ENCODE measurements around the gene ZBTB20. TPM values are rescaled to one million over a fixed set of nuclear protein-coding genes. Genes with fewer than 3 reads are reported as not detected.

Gene ZBTB20
- total RNA-seq, 4 donors from 2014 or later = 46.1 to 102 (median 81.9) TPM

DNA sequence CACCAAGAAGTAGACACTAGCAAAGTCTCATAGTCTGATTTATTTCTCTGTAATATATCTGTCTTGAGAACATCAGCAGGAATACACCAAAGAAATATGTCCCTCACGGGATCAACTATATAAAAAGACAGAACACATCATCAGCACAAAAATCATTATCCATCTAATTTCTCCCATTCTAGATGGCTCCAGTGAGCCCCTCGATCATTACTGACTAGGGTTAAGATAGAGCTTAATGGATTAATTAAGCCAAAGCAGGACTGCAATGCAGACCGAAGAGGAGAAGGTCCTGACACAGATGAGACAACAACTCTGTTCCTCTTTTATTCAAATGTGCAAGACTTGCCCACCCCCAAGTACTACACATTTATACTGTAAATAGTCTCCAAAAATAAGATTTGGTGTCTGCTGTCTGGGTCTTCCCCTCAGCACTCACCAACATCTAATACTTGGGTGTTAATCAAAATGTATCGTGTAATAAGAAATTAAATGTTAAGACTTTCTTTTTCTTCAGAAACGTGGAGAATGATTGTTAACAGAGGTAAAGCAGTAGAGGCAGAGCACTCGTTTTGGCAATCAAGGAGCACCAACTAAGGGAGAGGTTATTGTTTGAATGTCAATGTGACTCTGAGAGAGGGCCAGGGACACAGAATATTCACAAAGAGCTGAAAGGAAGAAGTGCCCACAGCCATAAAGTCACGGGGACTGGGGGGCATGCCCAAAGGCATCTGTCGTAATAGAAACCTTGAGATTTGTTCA lies 719.6 kb downstream of the ZBTB20 start:
- TF ChIP-seq, protein P1, sequence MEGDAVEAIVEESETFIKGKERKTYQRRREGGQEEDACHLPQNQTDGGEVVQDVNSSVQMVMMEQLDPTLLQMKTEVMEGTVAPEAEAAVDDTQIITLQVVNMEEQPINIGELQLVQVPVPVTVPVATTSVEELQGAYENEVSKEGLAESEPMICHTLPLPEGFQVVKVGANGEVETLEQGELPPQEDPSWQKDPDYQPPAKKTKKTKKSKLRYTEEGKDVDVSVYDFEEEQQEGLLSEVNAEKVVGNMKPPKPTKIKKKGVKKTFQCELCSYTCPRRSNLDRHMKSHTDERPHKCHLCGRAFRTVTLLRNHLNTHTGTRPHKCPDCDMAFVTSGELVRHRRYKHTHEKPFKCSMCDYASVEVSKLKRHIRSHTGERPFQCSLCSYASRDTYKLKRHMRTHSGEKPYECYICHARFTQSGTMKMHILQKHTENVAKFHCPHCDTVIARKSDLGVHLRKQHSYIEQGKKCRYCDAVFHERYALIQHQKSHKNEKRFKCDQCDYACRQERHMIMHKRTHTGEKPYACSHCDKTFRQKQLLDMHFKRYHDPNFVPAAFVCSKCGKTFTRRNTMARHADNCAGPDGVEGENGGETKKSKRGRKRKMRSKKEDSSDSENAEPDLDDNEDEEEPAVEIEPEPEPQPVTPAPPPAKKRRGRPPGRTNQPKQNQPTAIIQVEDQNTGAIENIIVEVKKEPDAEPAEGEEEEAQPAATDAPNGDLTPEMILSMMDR (IDR thresholded peaks at IDR 0.05) = no peak
- no peak for DNase-seq (ENCODE audit: low spot score)
- no peak for ATAC-seq (ENCODE audit: low FRiP score)

DNA sequence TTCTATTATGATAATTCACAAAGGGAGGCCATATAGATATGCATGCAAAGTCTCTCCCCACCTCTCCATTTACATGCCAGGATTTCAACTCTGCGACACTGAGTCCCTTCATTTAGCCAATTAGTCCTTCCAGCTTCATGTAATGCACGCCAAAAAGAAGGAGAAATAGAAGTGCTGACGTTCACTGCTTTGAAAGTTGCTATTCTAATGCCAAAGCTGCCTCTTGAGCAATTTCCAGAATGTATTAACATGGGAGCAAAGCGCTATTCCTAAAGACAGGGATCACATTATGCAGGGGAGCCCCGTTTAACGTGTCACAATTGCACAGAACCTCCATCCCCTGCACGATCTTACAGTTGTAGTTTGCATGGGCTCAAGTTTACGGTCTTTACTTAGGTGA lies 722.8 kb downstream of the ZBTB20 start:
- ATAC-seq (ENCODE audit: low FRiP score) = no peak
- DNase-seq (ENCODE audit: low spot score) = no peak
- TF ChIP-seq, protein P1 (IDR thresholded peaks at IDR 0.05) = no peak

DNA sequence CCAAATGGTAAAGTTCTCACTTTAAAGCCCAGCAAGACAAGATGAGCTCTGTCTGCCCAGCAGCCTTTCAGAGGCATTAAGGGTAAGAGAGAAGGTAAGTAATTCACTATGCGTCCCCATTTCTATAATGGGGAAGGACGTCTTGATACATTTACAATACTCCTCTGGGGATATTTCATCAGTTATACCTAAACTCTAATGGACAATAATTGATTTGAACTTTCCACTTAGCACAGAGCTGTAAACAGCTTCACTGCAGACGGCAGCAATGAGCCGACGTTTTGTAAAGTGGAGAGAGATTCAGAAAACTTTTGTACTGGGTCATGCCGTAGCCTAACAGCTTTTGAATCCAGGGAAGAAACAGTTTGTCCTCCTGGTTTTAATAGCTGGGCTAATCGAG lies 725.9 kb downstream of the ZBTB20 start:
- TF ChIP-seq, protein P1 (IDR thresholded peaks at IDR 0.05) = no peak
- DNase-seq (ENCODE audit: low spot score) (no peak), ATAC-seq (ENCODE audit: low FRiP score) (no peak)

DNA sequence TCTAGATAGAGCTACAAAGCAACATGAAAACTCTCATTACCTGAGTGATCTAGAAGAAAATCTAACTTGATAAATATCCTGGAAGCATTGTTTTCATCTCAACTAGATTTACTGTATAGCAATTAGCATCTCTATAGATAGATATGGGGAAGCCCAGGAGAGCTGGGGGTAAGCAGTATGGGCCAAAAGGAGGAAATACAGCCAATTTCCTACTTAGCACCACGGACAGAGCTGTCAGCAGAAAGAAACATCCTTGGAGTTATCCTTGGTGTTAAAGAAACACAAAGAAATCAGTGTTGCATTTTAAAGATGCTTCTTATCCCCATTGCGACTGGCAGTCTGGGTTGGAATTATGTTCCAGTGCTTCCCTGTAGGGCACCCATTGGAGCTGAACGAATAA lies 727.0 kb downstream of the ZBTB20 start:
- DNase-seq (ENCODE audit: low spot score) (no peak), ATAC-seq (ENCODE audit: low FRiP score) (no peak)
- TF ChIP-seq, protein P1 (IDR thresholded peaks at IDR 0.05) = no peak

DNA sequence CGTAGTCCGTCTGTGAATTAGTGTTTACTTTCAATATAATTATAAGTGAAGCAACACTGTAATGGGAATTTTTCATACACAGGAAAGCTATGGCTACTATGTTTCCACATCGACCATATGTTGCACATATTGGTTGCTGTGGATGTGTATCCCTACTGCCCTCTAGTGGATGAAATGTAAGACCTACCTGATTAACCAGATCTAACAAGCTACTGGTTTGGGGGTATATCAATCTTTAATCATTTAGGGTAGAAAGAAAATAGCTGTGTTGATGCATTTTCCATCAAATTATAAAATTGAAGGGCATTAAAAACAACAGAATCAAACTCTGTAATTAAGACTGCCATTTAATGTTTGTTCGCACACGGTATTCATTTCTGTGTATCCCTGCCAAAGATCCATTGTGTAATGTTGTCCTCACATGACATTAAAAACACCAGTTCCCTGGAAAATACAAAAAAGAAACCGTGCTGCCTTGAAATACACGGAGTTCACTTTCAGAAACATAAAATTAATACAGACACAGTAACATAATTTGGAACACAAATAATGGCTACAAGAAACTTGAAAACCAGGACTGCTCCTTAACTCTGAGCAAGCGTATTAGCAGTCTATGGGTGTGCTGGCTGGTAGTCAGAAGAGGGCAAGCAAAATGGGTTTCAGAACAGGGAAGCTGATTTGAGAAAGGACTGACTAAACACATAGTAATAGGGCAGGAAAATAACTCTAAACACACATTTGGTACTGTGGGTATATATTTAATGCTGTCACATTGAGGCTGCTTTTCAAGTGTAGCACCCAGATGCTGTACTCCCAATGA lies 728.2 kb downstream of the ZBTB20 start:
- TF ChIP-seq, protein P1 (IDR thresholded peaks at IDR 0.05) = peak in 2 of 3 donors; percentile 16 to 44
- DNase-seq (ENCODE audit: low spot score) (no peak), ATAC-seq (ENCODE audit: low FRiP score) (peak; percentile 88)

DNA sequence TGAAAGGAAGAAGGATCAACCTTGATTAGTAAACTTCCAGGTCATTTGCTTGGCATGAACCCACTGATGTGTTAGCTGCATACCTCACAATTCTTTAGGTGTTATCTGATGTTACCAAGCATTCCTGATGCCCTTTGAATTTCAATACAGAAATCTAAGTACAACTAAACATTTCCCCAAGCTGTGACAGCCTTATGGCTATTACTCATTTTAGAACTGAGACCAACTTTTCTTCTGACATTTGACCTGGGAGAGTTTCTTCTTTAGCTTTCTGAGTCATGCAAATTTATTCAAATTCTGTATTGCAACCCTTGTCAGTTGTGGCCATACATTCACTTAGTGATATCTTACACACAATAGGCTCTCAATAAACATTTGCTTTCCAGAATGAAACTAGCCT lies 729.0 kb downstream of the ZBTB20 start:
- no peak for DNase-seq (ENCODE audit: low spot score)
- TF ChIP-seq, protein P1 (IDR thresholded peaks at IDR 0.05) = no peak
- no peak for ATAC-seq (ENCODE audit: low FRiP score)

Measured in omental fat pad (tissue), 4 donors.